ENCODE results near the gene MAP7.
"Not testable (repeated sequence)": the region's sequence is repeated elsewhere in the genome, so short reads cannot be mapped to it uniquely, and the experiment has no call there.

The MAP7 gene

GRCh38 chr6:136501514-136501913 lies 48.7 kb downstream of the MAP7 start:
- DNase-seq: no peak

- DNase-seq: no peak
Observed at GRCh38 chr6:136501096-136501495, 49.1 kb downstream of the MAP7 start.

- DNase-seq: peak; percentile 22
Observed at GRCh38 chr6:136500414-136500813, 49.8 kb downstream of the MAP7 start.

- no peak for DNase-seq
Observed at GRCh38 chr6:136499370-136499769, 50.9 kb downstream of the MAP7 start.

GRCh38 chr6:136496449-136496848 lies 53.8 kb downstream of the MAP7 start:
- not testable (repeated sequence) for DNase-seq

GRCh38 chr6:136494710-136495109 lies 55.5 kb downstream of the MAP7 start:
- no peak for DNase-seq

- DNase-seq: no peak
Observed at GRCh38 chr6:136494059-136494458, 56.2 kb downstream of the MAP7 start.

GRCh38 chr6:136492409-136492808 lies 57.8 kb downstream of the MAP7 start:
- no peak for DNase-seq

- no peak for DNase-seq
Observed at GRCh38 chr6:136491754-136492153, 58.5 kb downstream of the MAP7 start.

- no peak for DNase-seq
Observed at GRCh38 chr6:136491251-136491650, 59.0 kb downstream of the MAP7 start.

GRCh38 chr6:136489689-136490033 lies 60.6 kb downstream of the MAP7 start:
- not testable (repeated sequence) for DNase-seq

- no peak for DNase-seq
Observed at GRCh38 chr6:136487759-136488425, 62.3 kb downstream of the MAP7 start.

GRCh38 chr6:136486357-136486756 lies 63.9 kb downstream of the MAP7 start:
- no peak for DNase-seq

GRCh38 chr6:136483906-136484305 lies 66.3 kb downstream of the MAP7 start:
- peak; percentile 40 for DNase-seq

GRCh38 chr6:136483005-136483404 lies 67.2 kb downstream of the MAP7 start:
- not testable (repeated sequence) for DNase-seq

- no peak for DNase-seq
Observed at GRCh38 chr6:136477548-136477947, 72.7 kb downstream of the MAP7 start.

GRCh38 chr6:136475686-136476085 lies 74.5 kb downstream of the MAP7 start:
- no peak for DNase-seq

- DNase-seq: no peak
Observed at GRCh38 chr6:136474241-136474640, 76.0 kb downstream of the MAP7 start.

- DNase-seq: no peak
Observed at GRCh38 chr6:136471922-136472321, 78.3 kb downstream of the MAP7 start.

- DNase-seq: no peak
Observed at GRCh38 chr6:136471372-136471771, 78.8 kb downstream of the MAP7 start.

- no peak for DNase-seq
Observed at GRCh38 chr6:136470044-136470443, 80.2 kb downstream of the MAP7 start.

GRCh38 chr6:136469154-136469553 lies 81.1 kb downstream of the MAP7 start:
- no peak for DNase-seq

- DNase-seq: no peak
Observed at GRCh38 chr6:136468711-136469110, 81.5 kb downstream of the MAP7 start.

- no peak for DNase-seq
Observed at GRCh38 chr6:136467186-136467585, 83.0 kb downstream of the MAP7 start.

- DNase-seq: peak; percentile 72
Observed at GRCh38 chr6:136466777-136467176, 83.4 kb downstream of the MAP7 start.

Measured in DMS79 treated with DMSO at 0.1 percent for 48 hours (cell line).